NCI-H128 (cell line): ENCODE measurements around the gene ZDHHC3.

ENCODE experiments used
- DNase-seq: peaks from one replicate; lab custom pipeline; 2025; ENCODE audit not compliant: unreplicated experiment; lab: John Stamatoyannopoulos, UW

The ZDHHC3 gene, protein sequence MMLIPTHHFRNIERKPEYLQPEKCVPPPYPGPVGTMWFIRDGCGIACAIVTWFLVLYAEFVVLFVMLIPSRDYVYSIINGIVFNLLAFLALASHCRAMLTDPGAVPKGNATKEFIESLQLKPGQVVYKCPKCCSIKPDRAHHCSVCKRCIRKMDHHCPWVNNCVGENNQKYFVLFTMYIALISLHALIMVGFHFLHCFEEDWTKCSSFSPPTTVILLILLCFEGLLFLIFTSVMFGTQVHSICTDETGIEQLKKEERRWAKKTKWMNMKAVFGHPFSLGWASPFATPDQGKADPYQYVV

DNA sequence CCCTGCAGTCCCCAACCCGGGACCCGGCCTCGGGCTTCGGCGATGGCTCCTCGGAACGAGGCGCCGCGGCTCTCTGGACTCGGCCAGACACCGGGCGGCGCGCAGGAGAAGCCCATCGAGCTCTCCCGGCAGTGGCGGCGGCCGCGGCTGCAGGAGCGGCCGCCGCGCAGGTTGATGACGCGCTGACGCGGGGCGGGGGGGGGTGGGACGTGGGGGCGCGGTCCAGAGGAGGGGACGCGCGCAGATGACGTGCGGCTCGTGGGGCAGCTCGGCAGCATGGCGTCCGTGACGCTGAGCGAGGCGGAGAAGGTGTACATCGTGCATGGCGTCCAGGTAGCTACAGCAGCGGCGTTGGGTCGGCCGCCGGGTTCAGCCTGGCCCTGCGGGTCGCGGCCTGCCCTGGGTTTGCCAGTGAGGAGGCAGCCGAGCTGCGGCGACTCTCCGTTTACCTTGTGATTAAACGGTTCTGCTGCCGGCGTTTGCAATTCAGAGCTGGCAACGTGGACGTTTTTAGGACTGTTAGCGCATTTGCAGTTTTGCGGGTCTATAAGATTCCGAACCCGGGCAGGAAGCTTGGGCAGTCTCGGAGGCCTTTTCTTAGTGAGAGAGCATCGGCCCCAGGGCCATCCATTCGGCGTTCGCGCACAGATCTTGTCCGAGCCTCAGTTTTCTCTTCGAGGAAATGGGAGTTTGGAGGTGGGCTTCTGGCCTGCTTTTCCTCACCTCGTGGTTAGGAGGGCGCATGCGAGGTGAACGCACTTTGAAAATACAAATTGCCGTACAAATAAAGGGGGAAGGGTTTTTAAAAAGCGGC lies at the start of gene ZDHHC3, which contains the start of gene EXOSC7:
ZDHHC3 (minus strand) TSS at position 173 of the 814 bp plus-strand sequence. CDS start 16,738 bp downstream, outside the sequence.
EXOSC7 (plus strand) TSS at position 243 of the 814 bp plus-strand sequence; CDS start at position 277, 34 bp downstream.
- peak; percentile 37 for DNase-seq

DNA sequence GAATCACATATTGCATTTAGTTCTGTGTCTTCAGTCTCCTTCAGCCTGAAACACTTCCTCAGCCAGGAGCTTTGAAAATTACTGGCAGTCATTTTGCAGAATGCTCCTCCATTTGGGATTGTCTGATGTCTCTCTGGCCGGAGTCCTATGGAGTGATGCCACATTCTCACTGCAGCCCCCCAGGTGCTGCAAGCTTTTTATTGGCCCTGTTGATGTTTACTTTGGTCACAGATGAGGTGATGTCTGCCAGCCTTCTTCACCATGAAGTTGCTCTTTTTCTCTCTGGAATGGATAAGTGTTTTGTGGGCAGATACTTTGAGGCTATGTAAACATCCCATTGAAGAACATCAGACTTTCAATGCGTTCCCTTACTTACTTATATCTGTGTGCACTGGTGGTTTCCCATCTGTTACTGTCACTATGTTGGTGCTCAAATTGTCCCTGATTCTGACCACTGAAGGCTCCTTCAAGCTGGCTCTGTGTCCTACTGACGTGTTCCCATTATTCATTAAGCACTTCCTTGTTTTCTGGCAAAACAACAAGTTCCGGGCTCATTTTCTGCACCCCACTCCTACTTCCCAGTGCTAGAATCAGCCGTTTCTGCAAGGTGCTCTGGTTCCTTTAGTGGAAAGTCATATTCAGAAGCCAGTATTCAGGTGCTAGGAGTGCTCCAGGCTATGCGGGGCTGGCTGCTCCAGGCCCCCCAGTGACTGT lies 48.7 kb upstream of the ZDHHC3 start:
- no peak for DNase-seq

DNA sequence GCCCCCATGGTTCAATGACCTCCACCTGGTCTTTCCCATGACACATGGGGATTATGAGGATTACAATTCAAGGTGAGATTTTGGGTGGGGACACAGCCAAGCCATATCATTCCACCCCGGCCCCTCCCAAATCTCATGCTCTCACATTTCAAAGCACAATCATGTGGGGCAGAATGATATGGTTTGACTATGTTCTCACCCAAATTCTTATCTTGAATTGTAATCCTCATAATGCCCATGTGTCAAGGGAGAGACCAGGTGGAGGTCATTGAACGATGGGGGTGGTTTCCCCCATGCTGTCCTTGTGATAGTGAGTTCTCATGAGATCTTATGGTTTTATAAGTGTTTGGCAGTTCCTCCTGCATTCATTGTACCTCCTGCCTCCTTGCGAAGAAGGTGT lies 47.7 kb upstream of the ZDHHC3 start:
- DNase-seq: no peak

DNA sequence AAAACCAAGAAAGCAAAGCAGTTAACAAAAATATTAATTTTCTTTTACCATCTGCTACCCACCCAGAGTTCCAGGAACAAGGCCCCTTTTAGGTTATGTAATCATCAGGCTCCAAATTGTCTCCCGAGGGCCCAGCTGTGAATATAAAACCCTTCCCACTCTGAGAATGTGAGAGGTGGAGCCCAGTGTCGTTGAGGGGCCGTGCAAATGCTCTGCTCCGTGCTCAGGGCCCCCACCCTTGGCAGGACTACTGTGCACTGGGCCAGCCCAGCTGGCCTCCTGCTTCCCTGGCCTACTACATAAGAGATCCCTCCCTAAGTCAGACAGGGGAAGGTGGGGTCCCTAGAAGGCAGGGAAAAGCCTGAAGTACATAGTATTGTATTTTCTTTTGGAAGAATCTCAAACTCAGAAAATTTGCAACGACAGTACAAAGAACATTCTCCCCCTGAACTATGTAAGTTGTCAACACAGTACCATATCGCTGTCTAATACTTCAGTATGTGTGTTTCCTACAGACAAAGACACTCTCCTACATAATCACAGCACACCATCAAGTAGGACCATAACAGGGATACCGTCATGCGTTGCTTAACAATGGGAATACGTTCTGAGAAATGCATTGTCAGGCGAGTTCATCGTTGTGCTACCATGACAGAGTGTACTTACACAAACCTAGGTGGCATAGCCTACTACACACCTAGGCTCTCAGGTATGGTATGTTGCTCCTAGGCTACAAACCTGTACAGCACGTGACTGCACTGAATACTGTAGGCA lies 45.7 kb upstream of the ZDHHC3 start:
- no peak for DNase-seq

DNA sequence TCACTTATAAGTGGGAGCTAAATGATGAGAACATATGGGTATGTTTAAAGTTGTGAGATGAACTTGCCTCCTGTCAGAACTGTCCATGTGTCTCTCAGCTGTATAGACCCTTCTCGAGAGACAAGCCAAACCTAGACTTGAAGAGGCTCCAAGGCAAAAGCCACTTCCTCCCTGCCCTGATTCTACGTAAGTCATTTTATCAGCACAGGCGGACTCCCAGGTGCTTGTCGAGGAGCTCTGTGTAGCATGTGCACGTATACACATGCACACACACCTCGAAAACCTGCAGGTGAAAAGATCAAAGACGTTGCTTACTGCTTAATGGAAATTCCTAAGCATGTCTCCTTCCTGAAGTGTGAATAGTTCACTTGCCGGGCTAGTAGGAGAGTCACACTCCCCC lies 44.6 kb upstream of the ZDHHC3 start:
- no peak for DNase-seq

DNA sequence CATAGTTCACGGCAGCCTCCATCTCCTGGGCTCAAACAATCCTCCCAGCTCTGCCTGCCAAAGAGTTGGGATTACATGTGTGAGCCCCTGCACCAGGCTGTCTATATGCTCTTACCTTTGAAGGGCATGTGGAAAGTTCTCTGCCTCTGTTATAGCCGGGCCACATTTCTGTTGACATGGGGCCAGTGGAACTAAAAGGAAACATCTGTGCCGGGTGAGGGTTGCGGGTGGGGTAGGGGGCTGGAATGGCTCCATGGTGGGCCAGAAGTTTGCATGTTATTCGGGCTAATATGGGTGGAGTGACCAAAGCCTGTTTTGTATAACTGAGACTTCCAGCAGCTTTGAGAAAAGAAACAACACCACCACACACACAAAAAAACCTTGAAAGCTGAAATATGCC lies 41.8 kb upstream of the ZDHHC3 start:
- DNase-seq: no peak

DNA sequence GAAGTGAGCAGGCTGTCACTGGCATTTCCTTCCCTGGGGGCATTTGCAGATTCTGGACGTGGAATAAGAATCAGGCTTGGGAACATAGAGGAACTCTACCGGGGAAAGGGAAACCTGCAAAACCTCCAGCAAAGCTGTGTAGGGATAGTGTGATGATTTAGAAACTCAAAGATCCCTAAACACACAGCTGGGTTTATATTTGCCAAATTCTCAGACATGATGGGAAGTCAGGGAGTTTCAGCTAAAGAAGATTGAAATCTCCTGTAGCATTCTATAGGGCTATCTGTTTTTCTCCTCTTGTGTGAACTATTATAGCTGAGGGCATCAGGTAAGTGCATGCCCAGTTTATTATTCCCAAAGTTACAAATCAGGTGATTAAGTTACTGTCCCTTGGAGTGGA lies 40.9 kb upstream of the ZDHHC3 start:
- DNase-seq: no peak

DNA sequence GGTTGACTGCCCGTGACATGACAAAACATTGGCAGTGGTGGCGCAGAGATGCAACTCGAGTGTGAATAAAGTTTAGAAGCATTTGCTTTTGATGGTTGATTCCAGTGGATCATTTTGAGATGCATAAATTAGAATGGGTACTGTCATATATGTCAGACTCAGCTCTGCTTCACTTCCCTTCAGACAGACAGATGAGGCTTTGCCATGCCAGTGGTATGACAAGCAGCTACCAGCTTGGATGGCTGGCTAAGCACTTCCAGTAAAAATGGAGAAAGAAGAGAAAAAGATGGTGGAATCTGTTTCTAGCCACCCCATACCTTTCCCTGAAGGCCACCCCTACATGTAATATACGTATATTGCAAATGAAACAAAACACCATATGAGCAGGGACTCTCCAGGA lies 36.6 kb upstream of the ZDHHC3 start:
- DNase-seq: no peak

DNA sequence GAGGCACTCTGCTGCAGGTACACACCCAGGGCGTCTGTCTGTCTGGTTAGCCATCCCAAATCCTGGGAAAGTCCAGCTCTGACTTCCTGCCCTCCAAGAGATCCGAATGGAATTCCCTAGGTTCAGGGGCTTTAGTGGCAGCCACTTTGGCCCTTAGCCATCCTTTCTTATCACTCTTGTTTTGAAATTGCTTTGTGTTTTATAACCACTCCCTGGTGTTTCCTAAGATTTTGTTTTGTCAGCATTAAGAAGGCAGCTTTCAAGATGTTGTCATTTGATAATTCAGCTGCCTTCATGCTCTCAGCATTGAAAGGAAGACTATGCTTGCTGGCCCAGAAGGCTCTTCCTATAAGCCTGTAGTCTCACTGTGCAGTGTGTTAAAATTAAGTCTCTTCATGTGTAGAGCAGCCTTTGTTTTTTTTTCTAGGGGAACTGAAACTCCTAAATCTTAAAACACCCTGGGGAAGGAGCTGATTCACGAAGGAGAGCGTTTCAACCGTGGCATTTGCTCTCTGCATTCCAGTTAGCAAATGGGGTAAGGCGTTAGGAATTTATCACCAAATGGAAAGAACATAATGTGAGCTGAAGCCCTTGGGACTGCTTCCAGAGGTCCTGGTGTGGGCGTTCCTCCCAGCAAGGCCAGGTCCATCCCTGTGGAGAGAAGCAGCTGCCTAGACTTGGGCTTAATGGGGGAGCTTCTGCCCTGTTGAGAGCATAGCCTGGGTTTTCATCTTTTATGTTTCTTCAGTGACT lies 36.0 kb upstream of the ZDHHC3 start:
- DNase-seq: no peak

DNA sequence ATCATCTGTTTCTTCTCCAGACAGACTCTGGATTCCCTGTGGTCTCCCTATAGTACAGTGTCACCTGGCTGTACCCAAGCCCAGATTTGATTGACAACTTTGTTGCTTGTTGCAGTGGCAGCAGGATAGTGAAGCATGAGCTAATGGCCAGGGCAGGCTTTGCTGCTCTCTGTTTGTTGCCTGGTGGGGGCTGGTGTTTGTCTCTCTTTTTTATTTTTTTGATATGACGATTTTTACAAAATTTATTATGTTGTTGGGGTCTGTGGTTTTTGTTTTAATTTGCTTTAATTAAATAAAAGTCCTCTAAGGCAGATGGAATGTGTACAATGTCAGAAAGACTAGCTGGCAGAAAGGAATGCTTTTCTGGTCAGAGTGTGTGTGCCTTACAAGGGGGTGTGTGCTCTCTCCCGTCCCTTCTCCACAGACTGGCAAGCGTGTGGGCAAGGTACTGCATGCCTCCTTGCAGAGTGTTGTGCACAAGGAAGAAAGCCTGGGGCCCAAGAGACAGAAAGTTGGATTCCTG lies 34.9 kb upstream of the ZDHHC3 start:
- no peak for DNase-seq

DNA sequence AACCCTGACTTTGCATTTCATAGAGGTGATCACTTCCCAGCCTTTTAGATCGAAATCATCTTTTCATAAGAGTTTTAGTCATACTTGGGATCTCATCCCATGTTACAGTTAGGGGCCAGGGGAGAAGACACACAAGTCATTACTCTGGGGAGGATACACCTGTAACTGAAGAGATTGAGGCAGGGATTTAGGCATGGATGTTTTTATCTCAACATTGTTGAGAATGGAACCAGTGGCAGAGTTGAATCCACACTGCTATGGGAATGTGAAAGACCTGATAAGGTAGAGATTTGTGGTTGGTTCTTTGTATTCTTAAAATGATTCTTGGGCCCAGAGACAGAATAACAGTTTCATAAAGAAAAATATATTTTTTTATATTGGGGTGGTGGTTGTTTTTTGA lies 33.9 kb upstream of the ZDHHC3 start:
- DNase-seq: no peak

DNA sequence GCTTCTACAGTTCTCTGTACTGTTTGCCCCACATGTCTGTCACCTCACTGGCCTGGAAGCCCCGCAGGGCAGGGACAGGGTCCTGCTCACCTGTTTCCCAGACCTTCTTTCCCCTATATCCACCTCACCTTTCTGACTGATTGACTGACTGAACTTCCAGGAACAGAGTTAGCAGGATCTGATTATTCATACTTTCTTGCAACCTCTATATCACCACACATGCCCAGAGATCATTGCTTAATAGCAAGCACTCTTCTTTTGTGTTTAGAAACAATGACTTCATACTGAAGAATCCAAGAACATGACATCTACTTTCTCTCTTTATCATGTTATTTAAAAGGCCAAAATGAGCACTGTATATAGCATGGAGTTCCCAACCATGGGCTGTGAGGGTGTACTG lies 32.1 kb upstream of the ZDHHC3 start:
- no peak for DNase-seq

DNA sequence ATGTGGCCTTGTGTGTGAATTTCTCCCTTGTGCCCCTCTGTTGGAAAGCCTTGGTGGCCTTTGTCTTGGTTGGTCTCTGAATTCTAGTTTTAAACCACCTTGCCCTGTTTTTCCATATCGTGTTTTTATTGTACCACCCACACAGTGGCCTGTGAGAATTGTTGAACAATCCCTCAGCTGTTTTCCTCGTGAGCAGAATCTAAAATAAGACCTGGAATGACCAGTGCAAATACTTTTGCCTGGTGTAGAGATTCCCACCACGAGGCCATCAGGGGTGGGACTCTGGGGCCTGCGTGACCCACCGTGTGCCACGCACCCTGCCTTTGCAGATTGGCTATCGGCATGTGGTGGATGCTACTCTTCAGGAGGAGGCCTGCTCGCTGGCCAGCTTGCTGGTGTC lies 31.1 kb upstream of the ZDHHC3 start:
- DNase-seq: no peak

DNA sequence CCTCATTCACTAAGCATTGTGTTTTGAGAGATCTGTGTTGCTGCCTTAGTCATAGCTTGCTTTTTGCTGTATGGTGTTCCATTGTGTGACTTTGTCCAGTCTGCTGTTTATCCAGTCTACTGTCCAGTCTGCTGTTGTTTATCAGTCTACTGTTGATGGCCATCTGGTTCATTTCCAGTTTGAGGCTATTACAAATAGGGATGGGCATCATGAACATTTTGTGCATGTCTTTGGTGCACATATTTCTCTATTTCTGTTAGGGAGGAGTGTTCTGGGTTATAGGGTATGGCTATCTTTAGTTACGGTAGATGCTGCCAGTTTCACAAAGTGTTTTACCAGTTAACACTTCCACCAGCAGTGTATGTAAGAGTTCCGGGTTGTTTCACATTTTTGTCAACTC lies 27.9 kb upstream of the ZDHHC3 start:
- no peak for DNase-seq

DNA sequence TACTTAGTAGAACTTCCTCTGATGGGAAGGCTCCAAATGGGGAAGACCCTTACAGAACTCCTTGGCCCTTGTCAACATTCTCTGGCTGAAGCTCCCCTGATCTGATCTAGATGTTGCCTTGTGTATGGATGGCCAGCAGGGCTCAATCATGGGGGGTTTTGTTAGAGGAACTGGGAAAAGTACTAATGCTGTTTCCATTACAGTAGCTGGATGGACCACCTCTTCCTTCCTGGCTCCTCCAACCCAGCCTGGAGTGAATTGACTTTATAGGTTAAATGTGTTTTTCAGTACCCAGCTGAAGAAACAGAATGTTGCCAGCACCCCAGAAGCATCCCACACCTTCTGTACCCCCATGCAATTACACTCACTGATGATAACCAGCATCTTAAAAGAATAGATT lies 27.4 kb upstream of the ZDHHC3 start:
- no peak for DNase-seq

DNA sequence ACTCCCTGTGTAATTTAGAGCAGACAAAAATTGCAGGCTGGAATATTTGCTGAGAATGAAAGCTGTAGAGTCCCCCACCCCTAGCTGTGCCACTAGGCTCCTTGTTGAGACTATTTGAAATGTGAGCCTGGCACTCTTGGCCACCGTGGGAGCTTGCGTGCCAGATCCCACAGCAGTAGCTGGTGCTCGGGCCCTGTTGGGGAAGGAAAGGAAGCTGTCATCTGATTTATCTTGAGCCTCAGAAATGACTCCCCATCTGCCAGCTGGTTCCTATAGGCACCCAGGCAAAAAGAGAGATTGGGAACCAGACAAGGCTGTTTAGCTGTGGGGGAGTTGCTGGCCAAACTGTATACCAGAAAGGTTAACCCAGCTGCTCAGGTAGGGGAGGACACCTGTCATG lies 26.7 kb upstream of the ZDHHC3 start:
- no peak for DNase-seq

DNA sequence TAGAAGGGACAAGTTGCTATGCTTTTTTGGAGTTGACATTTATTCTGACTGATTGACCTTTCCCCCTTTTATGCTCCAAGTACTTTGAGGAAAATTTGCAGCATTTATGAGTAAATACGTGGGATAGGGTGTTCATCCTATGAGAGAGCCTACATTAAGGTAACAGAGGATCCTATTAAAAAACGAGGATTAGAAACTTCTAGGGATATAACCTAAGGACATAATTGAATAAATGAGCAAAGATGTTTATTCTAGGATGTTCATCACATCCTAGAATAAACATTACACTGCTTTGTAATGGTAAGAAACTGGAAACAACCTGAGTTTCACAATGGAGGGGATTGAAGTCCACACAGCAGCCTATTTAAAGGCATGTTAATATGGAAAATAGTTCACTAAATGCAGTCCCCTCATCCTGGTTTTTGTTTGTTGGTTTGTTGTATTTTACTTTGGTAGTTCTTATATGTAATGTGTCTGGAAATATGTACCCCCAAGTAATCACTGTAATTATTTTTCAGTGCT lies 26.2 kb upstream of the ZDHHC3 start:
- no peak for DNase-seq

DNA sequence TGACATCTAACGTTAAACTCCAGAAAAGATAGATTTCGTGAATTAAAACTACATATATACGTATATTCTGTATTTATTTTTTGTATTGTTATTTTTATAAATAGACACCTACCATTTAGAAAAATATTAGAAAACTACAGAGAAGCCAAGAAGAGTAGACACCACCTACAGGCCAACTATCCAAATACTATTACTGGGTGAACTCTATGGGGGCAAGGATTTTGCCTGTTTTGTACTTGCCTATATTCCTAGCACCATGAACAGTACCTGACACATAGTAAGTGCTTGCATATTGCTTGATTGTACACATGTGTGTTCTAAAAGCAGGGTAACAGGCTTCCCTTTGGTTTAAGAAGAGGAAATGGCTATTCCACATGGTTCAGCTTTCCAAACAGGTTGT lies 25.8 kb upstream of the ZDHHC3 start:
- no peak for DNase-seq

DNA sequence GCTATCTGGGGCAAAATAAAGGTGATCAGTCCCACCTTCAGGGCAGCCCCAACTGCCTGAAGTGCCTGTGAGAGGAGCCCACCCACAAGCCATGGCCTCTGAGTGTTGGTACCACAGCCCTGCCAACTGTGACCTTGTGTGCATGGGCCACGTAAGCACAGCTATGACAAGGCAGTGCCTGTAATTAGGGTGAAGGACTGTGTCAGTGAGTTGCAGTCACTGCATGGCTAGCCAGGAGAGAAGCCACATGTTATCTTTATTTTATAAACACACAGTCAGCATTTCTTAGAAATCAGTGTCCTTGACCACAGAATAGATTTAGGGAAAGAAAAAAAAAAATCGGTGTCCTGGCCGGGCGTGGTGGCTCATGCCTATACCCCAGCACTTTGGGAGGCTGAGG lies 24.8 kb upstream of the ZDHHC3 start:
- no peak for DNase-seq

DNA sequence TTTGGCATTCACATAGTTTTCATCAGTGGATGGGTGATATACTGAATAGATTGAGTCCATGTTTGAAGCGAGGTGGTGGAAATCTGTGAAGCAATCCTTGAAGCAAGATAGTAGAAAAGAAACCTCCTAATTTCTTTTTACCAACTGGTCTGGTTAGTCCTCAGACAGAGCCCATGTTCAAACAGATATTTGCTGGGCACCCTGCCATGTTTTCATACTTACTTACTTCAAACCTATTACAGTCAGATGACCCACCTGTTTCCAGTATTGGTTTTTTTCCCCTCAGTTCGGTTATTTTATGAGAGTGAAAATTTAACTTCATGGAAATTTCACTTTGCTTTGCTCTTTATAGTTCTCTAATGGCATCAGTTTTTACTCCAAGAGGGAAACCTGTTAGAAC lies 23.8 kb upstream of the ZDHHC3 start:
- no peak for DNase-seq
